Right renal cortex interstitium (tissue), 3 donors: Measurements from ENCODE around the gene UHRF1. TPM values are rescaled to one million over a fixed set of nuclear protein-coding genes. Genes with fewer than 3 reads are reported as not detected.
A peak's percentile ranks its signal among the peaks of the same experiment; 100 is the strongest.
"Not testable (repeated sequence)": the region's sequence is repeated elsewhere in the genome, so short reads cannot be mapped to it uniquely, and the experiment has no call there.

Experiments used
- DNase-seq, 3 donors: peaks; one replicate each; pipeline ENCODE4 v3.0.0-alpha.2; 2013; ENCODE audit warnings: low read depth in 3 of 3, low spot score in 2 of 3
- polyA plus RNA-seq, 3 donors: library from polyadenylated mRNA; unstranded; fragments of 120-200 nt; gene quantifications; one replicate each; pipeline ENCODE4 v1.2.1, GENCODE V29; 2013; ENCODE audit not compliant: insufficient read length in 3 of 3

UHRF1 gene
- 10 to 100 TPM; 29.4 to 30.6 (median 29.9) TPM for polyA plus RNA-seq

DNA sequence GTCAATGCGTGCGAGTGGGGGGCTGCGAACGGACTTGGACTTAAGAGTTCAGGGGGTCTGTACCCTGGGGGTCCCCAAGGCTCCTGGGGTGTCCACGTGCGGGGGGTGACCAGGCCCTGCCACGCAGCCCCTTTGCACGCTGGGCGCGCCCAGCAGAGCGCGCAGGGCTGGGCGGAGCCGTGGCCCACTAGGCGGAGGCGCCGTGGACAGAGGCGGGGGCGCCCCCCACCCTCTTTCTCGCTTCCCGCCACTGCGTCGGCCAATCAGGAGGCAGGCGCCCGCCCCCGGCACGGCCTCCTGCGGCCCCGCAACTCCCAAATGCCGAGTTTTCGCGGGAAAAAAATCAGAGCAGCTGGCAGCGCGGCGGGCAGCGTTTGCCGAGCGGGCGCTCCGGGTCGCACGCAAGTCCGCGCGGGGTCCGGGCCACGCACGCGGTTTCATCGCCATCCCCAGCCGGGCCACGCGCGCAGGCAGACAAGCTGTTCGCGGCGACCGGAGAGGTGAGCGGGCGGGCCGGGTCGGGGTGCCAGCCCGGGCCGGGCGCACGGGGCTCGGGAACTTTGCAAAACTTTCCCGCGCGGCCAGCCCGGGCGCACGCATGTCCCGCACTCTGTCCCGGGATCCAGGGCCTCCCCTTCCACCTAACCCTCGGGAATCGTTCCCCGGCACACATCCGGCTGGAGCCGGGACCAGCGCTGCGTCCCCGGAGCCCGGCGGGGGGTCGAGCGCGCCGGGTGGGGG is at the start of gene UHRF1:
UHRF1 (plus strand) TSS at position 346 of the 741 bp plus-strand sequence. CDS start 1,385 bp downstream, outside the sequence.
- no peak for DNase-seq

DNA sequence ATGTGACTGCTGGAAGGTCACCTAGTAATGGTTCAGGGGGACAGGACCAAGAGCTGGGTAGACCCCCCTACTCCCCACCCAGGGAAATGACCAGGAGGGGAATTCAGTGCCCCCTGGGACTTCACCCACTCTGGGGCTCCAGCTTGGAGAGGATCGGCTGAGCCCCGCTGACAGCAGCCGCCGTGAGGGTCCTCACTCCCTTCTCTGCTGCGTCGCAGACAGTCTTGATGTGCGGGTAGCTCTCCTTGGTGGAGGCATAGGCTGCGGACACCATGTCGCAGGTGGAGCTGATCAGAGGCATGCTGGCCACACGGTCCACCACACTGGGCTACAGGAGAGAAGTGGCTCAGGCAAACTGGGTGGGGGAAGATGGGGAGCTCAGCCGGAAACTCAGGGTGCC is 49.6 kb upstream of the UHRF1 start:
- no peak for DNase-seq

GRCh38 chr19:4861147-4861546 is 48.2 kb upstream of the UHRF1 start:
- no peak for DNase-seq

DNA sequence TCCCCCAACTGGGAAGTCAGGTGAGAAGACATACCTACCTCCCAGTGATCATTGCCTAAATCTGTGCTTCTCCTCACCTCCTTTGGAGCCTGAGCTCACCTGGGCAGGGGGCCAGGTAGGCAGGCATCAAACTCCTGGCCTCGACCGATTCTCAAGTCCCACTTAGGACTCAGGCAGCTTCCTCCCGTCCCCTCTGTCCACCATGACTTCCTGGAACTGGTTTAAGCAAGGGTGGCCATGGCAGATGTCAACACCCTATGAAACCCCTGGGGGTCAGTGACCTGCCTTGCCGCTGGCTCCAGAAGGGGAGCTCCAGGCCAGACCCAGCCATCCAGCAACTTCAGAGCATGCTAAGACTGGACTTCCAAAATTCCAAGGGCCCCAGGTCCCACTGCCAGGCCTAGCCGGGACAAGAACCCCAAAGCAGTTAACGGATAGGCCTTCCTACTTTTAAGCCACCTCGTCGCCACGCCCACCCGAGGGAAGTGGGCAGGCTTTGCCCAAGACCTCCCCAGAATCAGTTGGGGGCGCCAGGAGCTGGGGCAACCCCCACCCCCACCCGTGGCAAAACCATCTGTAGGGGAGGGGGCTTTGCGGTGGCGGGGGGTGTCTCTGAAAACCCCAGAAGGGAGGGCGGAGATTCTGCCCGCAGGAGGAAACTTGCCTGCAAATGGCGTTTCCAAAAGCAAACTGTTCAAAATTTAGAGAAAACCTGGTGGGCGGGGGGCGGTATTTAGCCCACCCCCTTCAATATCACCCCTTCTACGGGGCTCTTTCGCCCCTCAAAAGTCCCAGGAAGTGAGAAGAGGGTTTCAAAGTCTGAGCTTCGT is 42.5 kb upstream of the UHRF1 start:
- peak in 1 of 3 donors; percentile 29 for DNase-seq

DNA sequence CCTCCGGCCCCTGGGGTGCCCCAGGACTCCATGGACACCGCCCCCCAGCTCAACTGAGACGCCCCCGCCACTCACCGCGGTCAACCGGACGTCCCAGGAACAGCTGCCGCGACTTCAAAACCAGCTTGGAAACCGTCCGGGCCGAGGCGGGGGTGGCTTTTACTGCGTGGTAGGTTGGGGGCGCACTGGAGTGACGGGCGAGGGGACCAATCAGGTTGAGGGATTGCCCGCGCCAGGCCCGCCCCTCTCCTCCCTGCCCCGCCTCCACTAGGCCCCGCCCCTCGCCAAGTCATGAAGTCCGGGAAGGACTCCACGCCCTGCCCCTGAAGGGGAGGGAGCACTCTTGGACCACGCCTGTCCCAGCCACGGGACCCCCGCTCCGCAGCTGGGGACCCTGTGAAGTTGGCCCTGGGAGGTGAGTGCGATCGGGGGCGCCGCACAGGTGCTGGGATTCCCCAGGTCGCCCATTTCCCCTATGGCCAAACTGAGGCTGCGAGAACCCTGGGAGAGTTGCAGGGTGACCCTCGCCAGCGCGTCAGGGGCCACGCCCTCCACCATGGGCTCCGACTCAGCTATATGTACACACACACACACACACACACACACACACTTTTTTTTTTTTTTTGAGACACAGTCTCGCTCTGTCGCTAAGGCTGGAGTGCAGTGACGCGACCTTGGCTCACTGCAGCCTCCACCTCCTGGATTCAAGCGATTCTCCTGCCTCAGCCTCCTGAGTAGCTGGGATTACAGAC is 41.6 kb upstream of the UHRF1 start, which contains the start of gene PLIN3:
PLIN3 (minus strand) TSS at position 134 of the 752 bp plus-strand sequence. CDS start 6,273 bp downstream, outside the sequence.
- peak in 2 of 3 donors; percentile 80 to 85 for DNase-seq

GRCh38 chr19:4868286-4868834 is 40.9 kb upstream of the UHRF1 start:
- no peak for DNase-seq

DNA sequence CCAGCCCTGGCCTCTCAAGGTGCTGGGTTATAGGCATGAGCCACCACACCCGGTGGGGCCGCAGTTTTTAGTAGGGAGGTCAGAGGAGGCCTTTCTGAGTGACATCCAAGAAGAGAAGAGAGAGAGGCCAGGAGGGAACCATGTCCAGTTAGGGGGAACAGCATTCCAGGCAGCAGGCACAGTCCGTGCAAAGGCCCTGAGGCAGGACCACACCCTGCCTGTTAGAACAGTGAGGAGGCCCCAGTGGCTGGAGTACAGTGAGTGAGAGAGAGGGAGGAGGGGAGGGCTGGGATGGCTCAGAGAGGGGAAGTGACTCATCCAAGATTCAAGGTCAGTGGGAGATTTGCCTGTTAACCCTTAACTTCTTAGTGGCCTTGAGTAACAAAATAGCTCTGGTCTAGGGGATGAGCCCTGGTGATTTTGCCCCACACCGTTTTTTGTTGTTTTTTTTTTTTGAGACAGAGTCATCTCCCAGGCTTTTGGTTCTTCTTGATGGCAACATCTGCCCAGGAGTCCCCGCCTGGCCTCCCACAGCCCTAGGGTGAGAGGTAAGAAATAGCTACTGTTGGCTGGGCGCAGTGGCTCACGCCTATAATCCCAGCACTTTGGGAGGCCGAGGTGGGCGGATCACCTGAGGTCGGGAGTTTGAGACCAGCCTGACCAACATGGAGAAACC is 39.1 kb upstream of the UHRF1 start:
- DNase-seq = no peak

- no peak for DNase-seq
Observed at GRCh38 chr19:4871711-4872110, 37.6 kb upstream of the UHRF1 start.

DNA sequence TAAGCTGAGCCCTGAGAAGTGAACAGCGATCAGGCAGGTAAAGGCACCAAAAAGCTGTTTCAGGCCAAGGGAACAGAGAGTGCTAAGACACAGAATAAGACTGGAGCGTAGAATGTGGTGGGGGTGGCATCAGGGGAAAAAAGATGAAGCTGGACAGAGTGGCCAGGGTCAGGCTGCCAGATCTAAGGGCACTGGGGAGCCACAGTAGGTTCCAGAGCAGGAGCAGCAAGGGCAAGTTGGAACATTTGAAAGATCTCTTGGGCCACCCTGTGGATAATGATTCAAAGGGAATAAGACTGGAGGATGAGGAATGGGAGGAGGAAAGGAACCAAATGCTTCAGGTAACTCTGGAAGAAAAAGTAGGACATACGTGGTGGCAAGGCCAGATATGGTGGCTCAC is 35.4 kb upstream of the UHRF1 start:
- DNase-seq = no peak

- DNase-seq = peak in 1 of 3 donors; percentile 39
Observed at GRCh38 chr19:4877753-4878490, 31.4 kb upstream of the UHRF1 start.

- peak in 1 of 3 donors; percentile 30 for DNase-seq
Observed at GRCh38 chr19:4878491-4878968, 30.8 kb upstream of the UHRF1 start.

- no peak for DNase-seq
Observed at GRCh38 chr19:4879041-4879440, 30.3 kb upstream of the UHRF1 start.

DNA sequence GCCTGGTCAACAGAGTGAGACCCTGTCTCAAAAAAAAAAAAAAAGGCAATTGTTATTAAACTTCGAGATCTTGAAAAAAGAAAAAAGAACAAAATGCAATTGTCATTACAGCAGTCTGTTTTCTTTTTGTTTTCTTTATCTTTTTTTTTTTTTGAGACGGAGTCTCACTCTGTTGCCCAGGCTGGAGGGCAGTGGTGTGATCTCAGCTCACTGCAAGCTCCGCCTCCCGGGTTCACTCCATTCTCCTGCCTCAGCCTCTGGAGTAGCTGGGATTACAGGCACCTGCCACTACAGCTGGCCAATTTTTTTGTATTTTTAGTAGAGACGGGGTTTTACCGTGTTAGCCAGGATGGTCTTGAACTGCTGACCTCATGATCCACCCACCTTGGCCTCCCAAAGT is 26.4 kb upstream of the UHRF1 start:
- not testable (repeated sequence) for DNase-seq

- DNase-seq = not testable (repeated sequence)
Observed at GRCh38 chr19:4884993-4885392, 24.3 kb upstream of the UHRF1 start.

GRCh38 chr19:4887803-4888202 is 21.5 kb upstream of the UHRF1 start:
- DNase-seq = not testable (repeated sequence)

- no peak for DNase-seq
Observed at GRCh38 chr19:4889034-4889815, 20.1 kb upstream of the UHRF1 start.

DNA sequence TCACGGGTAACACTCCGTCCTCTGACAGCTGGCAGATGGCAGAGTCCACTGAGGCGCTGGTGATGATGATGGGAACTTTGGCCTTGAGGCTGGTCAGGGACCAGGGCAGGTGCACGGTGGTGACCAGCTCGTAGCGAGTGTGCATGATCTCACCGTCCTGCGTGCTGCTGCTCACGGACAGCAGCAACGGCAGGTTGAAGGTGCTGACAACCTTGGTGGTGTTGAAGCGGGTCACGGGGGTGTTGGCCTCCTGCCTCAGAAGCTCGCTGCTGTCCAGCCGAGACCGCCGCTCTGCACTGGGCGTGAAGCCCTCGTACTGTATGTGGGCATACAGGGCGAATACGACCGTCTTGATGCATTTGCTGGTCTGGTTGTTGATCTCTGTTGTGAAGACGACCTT is 18.2 kb upstream of the UHRF1 start:
- no peak for DNase-seq

DNA sequence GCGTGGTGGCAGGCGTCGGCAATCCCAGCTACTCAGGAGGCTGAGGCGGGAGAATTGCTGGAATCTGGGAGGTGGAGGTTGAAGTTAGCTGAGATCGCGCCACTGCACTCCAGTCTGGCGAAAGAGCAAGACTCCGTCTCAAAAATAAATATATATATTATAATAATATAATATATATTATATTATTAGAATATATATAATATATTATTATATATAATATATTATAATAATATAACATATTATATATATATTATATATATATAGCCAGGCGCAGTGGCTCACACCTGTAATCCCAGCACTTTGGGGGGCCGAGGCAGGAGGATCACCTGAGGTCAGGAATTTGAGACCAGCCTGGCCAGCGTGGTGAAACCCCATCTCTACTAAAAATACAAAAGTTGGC is 16.3 kb upstream of the UHRF1 start:
- DNase-seq = not testable (repeated sequence)
